Tibial nerve (tissue), 4 donors: ENCODE measurements around the gene HRH1. TPM values are rescaled to one million over a fixed set of nuclear protein-coding genes. Genes with fewer than 3 reads are reported as not detected.
"Not testable (repeated sequence)": the region's sequence is repeated elsewhere in the genome, so short reads cannot be mapped to it uniquely, and the experiment has no call there.

Experiments used
- DNase-seq, 2 donors: peaks; one replicate each; pipeline ENCODE4 v3.0.0-alpha.2; 2019; ENCODE audit warnings: low spot score in 2 of 2
- H3K27ac ChIP-seq, 4 donors: fragments of 200-600 bp; sonication (generic) in 3 of 4; one replicate each; pipeline ENCODE4 v1.5.1; 2017 to 2019; ENCODE audit warnings: mild to moderate bottlenecking in 1 of 4
- H3K27me3 ChIP-seq, 2 donors: fragments of 200-600 bp; sonication (generic) in 1 of 2; one replicate each; pipeline versions ENCODE4 v1.5.1 to v1.6.0; 2017 to 2019
- H3K36me3 ChIP-seq, 3 donors: fragments of 200-600 bp; sonication (generic); one replicate each; pipeline ENCODE4 v1.5.1; 2018 to 2019
- H3K4me1 ChIP-seq, 4 donors: fragments of 200-600 bp; sonication (generic) in 3 of 4; one replicate each; pipeline ENCODE4 v1.5.1; 2017 to 2019
- H3K4me3 ChIP-seq, 4 donors: fragments of 200-600 bp; sonication (generic) in 3 of 4; one replicate each; pipeline ENCODE4 v1.5.1; 2017 to 2019; ENCODE audit warnings: mild to moderate bottlenecking in 1 of 4, moderate library complexity in 1 of 4
- H3K9me3 ChIP-seq, 4 donors: fragments of 200-600 bp; sonication (generic) in 3 of 4; one replicate each; pipeline ENCODE4 v1.5.1; 2017 to 2019
- CTCF ChIP-seq, 5 experiments: fragments of 200-600 bp in 3 of 5; fragments of 450-650 bp in 2 of 5; sonication (generic) in 3 of 5; IDR thresholded peaks; one replicate each; pipeline ENCODE4 v1.5.1; 2016 to 2019; ENCODE audit warnings: antibody characterized with exemption in 5 of 5, mild to moderate bottlenecking in 3 of 5, moderate library complexity in 2 of 5
- EP300 ChIP-seq, 2 donors: sonication (generic); formaldehyde crosslinking; IDR thresholded peaks; one replicate each; pipeline ENCODE4 v1.6.1; 2017; ENCODE audit warnings: antibody characterized with exemption in 2 of 2, mild to moderate bottlenecking in 1 of 2
- POLR2A ChIP-seq, 2 donors: fragments of 450-650 bp; IDR thresholded peaks; one replicate each; pipeline ENCODE4 v1.6.1; 2017; ENCODE audit warnings: antibody characterized with exemption in 2 of 2, mild to moderate bottlenecking in 2 of 2, moderate library complexity in 2 of 2
- WGBS, 2 donors: methylation state at CpG; one replicate each; pipeline ENCODE4 v1.1.5; 2018; 5-methylcytosine and 5-hydroxymethylcytosine counted together
- total RNA-seq, 4 donors: library from RNA; depleted of rRNA; stranded (reverse); fragments of >200 nt; gene quantifications; one replicate each; pipeline ENCODE4 v1.1.0, GENCODE V29; 2016

The HRH1 gene, protein sequence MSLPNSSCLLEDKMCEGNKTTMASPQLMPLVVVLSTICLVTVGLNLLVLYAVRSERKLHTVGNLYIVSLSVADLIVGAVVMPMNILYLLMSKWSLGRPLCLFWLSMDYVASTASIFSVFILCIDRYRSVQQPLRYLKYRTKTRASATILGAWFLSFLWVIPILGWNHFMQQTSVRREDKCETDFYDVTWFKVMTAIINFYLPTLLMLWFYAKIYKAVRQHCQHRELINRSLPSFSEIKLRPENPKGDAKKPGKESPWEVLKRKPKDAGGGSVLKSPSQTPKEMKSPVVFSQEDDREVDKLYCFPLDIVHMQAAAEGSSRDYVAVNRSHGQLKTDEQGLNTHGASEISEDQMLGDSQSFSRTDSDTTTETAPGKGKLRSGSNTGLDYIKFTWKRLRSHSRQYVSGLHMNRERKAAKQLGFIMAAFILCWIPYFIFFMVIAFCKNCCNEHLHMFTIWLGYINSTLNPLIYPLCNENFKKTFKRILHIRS
- 10 to 100 TPM; 13.8 to 20.3 (median 15.9) TPM for total RNA-seq

DNA sequence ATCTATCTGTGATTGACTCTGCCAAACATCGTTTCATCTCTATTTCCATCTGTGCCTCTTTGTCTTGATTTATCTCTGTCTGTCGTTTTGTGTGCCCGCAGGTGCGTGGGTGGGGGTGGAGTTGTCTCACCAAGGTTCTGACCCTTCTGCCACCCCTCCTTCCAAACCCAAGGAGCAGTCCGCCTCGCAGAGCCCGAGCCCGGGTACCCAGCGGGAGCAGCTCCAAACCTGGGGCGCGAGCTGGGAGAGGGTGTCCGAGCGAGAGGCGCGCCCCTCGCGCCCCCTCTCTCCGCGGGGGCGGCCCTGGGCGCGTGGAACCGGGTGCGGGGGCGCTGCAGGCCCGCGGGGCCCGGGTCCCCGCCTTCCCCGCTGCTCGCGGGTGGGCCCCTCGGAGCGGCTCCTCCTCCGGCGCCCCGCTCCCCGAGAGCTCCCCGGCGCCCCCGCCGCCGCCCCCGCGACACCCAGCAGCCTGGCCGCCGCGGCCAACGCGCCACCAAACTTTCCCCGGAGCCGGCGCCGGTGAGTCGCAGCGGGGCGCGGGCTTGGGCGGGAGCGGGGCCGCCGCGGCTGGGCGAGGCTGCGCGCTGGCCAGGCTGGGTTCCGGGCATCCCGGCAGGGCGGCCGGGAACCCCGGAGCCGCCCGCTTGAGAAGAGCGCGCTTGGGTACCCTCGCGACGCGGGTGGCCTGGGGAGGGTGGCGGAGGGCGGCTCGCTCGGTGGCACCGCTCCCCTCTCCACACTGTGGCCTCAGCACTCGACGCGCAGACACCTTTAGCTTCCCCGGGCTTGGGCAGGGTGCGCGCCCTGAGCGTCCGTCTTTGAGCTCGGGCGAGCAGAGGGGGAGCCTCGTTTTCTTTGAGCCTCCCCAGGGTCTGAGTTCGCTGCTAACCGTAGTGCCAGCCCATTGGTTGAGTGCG is at the start of gene HRH1:
Gene HRH1 (plus strand): TSS at position 458 of the 917 bp plus-strand sequence. CDS start 104,545 bp downstream, outside the sequence.
- Histone ChIP-seq H3K27me3 (peaks cover 0 to 15% of the 10 kb centered on the region in 2 donors), H3K4me3 (peak within 1 kb of the TSS; percentile 29 to 70 (median 50)), H3K27ac (peak within 1 kb of the TSS; percentile 35 to 87 (median 60)), H3K36me3 (no peaks in the 10 kb centered on the region), H3K9me3 (no peaks in the 10 kb centered on the region), H3K4me1 (peaks cover 0 to 69% (median 0%) of the 10 kb centered on the region in 4 donors)
- no peak for TF ChIP-seq CTCF (IDR thresholded peaks at IDR 0.05)
- no peak for TF ChIP-seq EP300 (IDR thresholded peaks at IDR 0.05)
- TF ChIP-seq POLR2A (IDR thresholded peaks at IDR 0.05): no peak
- no peak for DNase-seq
- WGBS, 2 donors: 1% methylated on average over 33 to 66 of the region's 98 CpGs

GRCh38 chr3:11113316-11113715 is 41.0 kb upstream of the HRH1 start:
- not testable (repeated sequence) for H3K4me3 ChIP-seq, H3K4me1 ChIP-seq, DNase-seq, H3K27me3 ChIP-seq, H3K27ac ChIP-seq, H3K36me3 ChIP-seq
- H3K9me3 ChIP-seq: peaks cover 0 to 18% (median 0%) of the 10 kb centered on the region in 4 donors
- WGBS, 2 donors: 93 to 100% methylated on average over 2 of the region's 2 CpGs

DNA sequence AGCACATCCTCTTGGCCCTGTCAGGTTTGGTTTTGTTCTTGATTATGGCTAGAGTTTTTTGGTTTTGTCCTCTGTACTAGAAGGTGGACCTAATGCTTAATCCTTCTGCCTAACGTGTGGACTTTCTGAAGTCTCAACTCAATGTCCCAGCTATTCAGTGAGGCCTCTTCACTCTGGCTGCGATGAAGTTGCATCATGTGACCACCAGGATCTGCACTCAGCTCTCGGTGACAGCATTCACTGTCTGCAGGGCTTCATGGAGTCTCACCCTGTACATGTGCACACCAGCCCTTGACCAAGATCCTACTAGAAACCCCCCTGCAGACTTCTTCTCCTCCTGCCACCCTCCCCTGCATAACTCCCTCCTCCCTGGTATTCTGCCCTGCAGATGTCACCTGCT is 38.7 kb upstream of the HRH1 start:
- 75 to 88% methylated on average over 3 of the region's 3 CpGs for WGBS, 2 donors
- TF ChIP-seq POLR2A (IDR thresholded peaks at IDR 0.05) (no peak), EP300 (IDR thresholded peaks at IDR 0.05) (no peak), CTCF (IDR thresholded peaks at IDR 0.05) (no peak)

GRCh38 chr3:11116336-11117059 is 37.8 kb upstream of the HRH1 start:
- TF ChIP-seq POLR2A (IDR thresholded peaks at IDR 0.05) (no peak), CTCF (IDR thresholded peaks at IDR 0.05) (no peak), EP300 (IDR thresholded peaks at IDR 0.05) (no peak)
- Histone ChIP-seq H3K4me1 (peaks cover 0 to 16% (median 0%) of the 10 kb centered on the region in 4 donors), H3K27me3 (no peaks in the 10 kb centered on the region), H3K9me3 (peaks cover 0 to 18% (median 0%) of the 10 kb centered on the region in 4 donors), H3K36me3 (no peaks in the 10 kb centered on the region), H3K4me3 (no peak overlapping the region), H3K27ac (no peak overlapping the region)
- WGBS, 2 donors: 88 to 90% methylated on average over 8 of the region's 8 CpGs
- DNase-seq: no peak

More for the DNA sequence above, 38.7 kb upstream of the HRH1 start:
- DNase-seq: no peak
- no peak overlapping the region for H3K27ac ChIP-seq
- peaks cover 0 to 12% (median 0%) of the 10 kb centered on the region in 4 donors for H3K4me1 ChIP-seq
- H3K9me3 ChIP-seq: peaks cover 0 to 18% (median 0%) of the 10 kb centered on the region in 4 donors
- H3K27me3 ChIP-seq: no peaks in the 10 kb centered on the region
- no peaks in the 10 kb centered on the region for H3K36me3 ChIP-seq
- no peak overlapping the region for H3K4me3 ChIP-seq

GRCh38 chr3:11117591-11117990 is 36.7 kb upstream of the HRH1 start:
- no peak for DNase-seq
- TF ChIP-seq EP300 (IDR thresholded peaks at IDR 0.05) (no peak), POLR2A (IDR thresholded peaks at IDR 0.05) (no peak), CTCF (IDR thresholded peaks at IDR 0.05) (no peak)
- WGBS, 2 donors: 78 to 90% methylated on average over 10 of the region's 10 CpGs

More at GRCh38 chr3:11117591-11117990, 36.7 kb upstream of the HRH1 start:
- Histone ChIP-seq H3K9me3 (peaks cover 0 to 18% (median 0%) of the 10 kb centered on the region in 4 donors), H3K27me3 (no peaks in the 10 kb centered on the region), H3K4me3 (no peak overlapping the region), H3K4me1 (peaks cover 0 to 16% (median 0%) of the 10 kb centered on the region in 4 donors), H3K36me3 (no peaks in the 10 kb centered on the region), H3K27ac (no peak overlapping the region)
